Calu3 (cell line): Measurements from ENCODE around the gene NETO1. TPM values are rescaled to one million over a fixed set of nuclear protein-coding genes. Genes with fewer than 3 reads are reported as not detected.

ENCODE experiments used
- BruUV-seq: library from RNA; stranded (reverse); fragments of 400-500 nt; replicated peaks from 2 replicates; lab custom pipeline; 2021; lab: Mats Ljungman, UMichigan
- CTCF ChIA-PET: fragments of 300-600 bp; sonication (Branson Sonifier 250); formaldehyde crosslinking; loops from one replicate; lab custom pipeline; 2022; ENCODE audit warnings: antibody characterized with exemption; lab: Charles Lee
- DNase-seq: peaks from one replicate; pipeline ENCODE4 v3.0.0; 2022
- H3K27ac Mint-ChIP-seq: one replicate; pipeline ENCODE4 v1.8.0; 2022; ENCODE audit warnings: mixed read lengths; ENCODE audit not compliant: unreplicated experiment
- H3K27me3 Mint-ChIP-seq: one replicate; pipeline ENCODE4 v1.8.0; 2022; ENCODE audit warnings: mixed read lengths; ENCODE audit not compliant: unreplicated experiment
- H3K36me3 Mint-ChIP-seq: one replicate; pipeline ENCODE4 v1.8.0; 2022; ENCODE audit warnings: mild to moderate bottlenecking, moderate library complexity, mixed read lengths; ENCODE audit not compliant: insufficient read depth, unreplicated experiment
- H3K4me1 Mint-ChIP-seq: one replicate; pipeline ENCODE4 v1.8.0; 2022; ENCODE audit warnings: mild to moderate bottlenecking, low read depth, mixed read lengths; ENCODE audit not compliant: unreplicated experiment
- H3K4me3 Mint-ChIP-seq: one replicate; pipeline ENCODE4 v1.8.0; 2022; ENCODE audit warnings: mild to moderate bottlenecking, low read depth, moderate library complexity, mixed read lengths; ENCODE audit not compliant: unreplicated experiment
- H3K9me3 Mint-ChIP-seq: one replicate; pipeline ENCODE4 v1.8.0; 2022; ENCODE audit warnings: low read depth, mixed read lengths; ENCODE audit not compliant: unreplicated experiment
- intact Hi-C: fragments of 100-400 bp; cut with micrococcal nuclease; formaldehyde crosslinking; loops from one replicate; pipeline ENCODE4 v1.10.0; 2022; ENCODE audit not compliant: unreplicated experiment
- total RNA-seq: library from RNA; stranded (reverse); gene quantifications from 2 replicates; pipeline ENCODE4 v1.2.3, GENCODE V29; 2022
- TF ChIP-seq, protein P1 (sequence below): fragments of 200-600 bp; IDR thresholded peaks from one replicate; pipeline ENCODE4 v1.8.0; 2022; ENCODE audit warnings: antibody characterized with exemption; ENCODE audit not compliant: unreplicated experiment

The NETO1 gene
- total RNA-seq, 1 experiment from 2014 or later = not detected

DNA sequence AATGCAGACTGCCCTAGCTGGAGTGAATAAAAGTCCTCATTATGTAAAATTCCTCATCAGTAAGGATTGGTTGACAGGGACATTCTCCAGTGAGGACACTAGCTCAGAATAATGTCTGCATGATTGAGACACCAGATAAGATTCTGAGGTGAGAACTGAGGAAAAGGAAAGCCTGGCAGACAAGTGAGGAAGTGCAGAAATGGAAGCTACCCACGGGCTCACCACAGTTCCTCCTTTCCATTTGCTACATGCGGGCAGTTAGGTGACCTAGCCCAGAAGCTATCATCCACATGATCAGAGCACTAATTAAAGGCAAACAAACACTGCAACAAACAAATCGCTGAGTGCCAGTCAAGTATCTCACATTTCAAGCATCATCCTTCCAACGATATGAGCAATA, 27.7 kb downstream of the NETO1 start:
- no peaks in the 10 kb centered on the region for H3K36me3 Mint-ChIP-seq
- TF ChIP-seq, protein P1, sequence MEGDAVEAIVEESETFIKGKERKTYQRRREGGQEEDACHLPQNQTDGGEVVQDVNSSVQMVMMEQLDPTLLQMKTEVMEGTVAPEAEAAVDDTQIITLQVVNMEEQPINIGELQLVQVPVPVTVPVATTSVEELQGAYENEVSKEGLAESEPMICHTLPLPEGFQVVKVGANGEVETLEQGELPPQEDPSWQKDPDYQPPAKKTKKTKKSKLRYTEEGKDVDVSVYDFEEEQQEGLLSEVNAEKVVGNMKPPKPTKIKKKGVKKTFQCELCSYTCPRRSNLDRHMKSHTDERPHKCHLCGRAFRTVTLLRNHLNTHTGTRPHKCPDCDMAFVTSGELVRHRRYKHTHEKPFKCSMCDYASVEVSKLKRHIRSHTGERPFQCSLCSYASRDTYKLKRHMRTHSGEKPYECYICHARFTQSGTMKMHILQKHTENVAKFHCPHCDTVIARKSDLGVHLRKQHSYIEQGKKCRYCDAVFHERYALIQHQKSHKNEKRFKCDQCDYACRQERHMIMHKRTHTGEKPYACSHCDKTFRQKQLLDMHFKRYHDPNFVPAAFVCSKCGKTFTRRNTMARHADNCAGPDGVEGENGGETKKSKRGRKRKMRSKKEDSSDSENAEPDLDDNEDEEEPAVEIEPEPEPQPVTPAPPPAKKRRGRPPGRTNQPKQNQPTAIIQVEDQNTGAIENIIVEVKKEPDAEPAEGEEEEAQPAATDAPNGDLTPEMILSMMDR = no peak
- H3K27ac Mint-ChIP-seq = no peak overlapping the region
- H3K27me3 Mint-ChIP-seq = no peaks in the 10 kb centered on the region
- CTCF ChIA-PET = no interaction called here
- H3K9me3 Mint-ChIP-seq = peaks cover 9% of the 10 kb centered on the region
- no peak for DNase-seq
- intact Hi-C loops = no loop called here
- no TSS peak for BruUV-seq
- no peak overlapping the region for H3K4me3 Mint-ChIP-seq
- no peaks in the 10 kb centered on the region for H3K4me1 Mint-ChIP-seq

DNA sequence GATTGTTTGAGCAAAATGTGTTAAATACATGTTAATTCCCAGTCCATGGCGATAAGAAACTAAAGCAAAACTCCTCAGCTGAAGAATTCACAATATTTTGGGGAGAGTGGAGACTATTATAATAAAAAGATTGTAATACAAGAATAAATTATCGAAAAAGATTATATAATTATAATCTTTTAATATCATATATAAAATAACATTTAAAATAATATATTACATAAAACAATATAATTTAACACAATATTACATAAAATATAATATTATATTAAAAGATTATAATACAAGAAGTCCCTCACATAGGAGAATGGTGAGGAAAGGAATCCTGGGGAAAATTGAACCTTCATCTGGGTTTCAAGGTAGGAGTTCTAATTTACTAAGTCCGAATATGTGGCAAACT, 33.1 kb downstream of the NETO1 start:
- BruUV-seq = no TSS peak
- DNase-seq = no peak
- peaks cover 14% of the 10 kb centered on the region for H3K27me3 Mint-ChIP-seq
- CTCF ChIA-PET = no interaction called here
- no peak overlapping the region for H3K4me3 Mint-ChIP-seq
- intact Hi-C loops = no loop called here
- TF ChIP-seq, protein P1 = no peak
- H3K9me3 Mint-ChIP-seq = peaks cover 7% of the 10 kb centered on the region
- no peaks in the 10 kb centered on the region for H3K4me1 Mint-ChIP-seq
- no peaks in the 10 kb centered on the region for H3K36me3 Mint-ChIP-seq
- no peak overlapping the region for H3K27ac Mint-ChIP-seq

DNA sequence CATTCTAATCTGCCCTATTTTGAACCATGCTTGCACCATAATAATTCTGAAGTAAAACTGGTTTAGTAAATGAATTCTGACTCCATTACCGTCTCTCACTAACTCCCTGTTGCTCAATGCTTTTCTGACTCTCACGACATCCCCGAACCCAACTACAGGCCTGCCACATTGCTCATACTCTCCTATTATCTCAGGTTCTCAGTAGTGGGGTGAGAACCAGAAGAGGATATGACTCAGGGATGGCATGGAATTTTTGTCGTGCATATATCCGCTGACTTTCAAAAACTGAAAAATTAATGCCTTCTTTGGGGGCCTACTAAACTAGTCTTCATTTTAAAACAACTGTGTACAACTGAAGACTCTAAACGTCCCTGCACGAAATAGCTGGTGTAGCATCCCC, 34.3 kb downstream of the NETO1 start:
- TF ChIP-seq, protein P1 = no peak
- BruUV-seq = no TSS peak
- no peaks in the 10 kb centered on the region for H3K4me1 Mint-ChIP-seq
- H3K4me3 Mint-ChIP-seq = no peak overlapping the region
- H3K9me3 Mint-ChIP-seq = peaks cover 7% of the 10 kb centered on the region
- DNase-seq = no peak
- H3K27me3 Mint-ChIP-seq = peaks cover 14% of the 10 kb centered on the region
- H3K27ac Mint-ChIP-seq = no peak overlapping the region
- H3K36me3 Mint-ChIP-seq = no peaks in the 10 kb centered on the region
- intact Hi-C loops = no loop called here
- CTCF ChIA-PET = interaction anchor here (0.6 kb wide), 1 partner anchor 1082 kb away, joined by 3 read pairs; no protein-coding TSS in a partner anchor

DNA sequence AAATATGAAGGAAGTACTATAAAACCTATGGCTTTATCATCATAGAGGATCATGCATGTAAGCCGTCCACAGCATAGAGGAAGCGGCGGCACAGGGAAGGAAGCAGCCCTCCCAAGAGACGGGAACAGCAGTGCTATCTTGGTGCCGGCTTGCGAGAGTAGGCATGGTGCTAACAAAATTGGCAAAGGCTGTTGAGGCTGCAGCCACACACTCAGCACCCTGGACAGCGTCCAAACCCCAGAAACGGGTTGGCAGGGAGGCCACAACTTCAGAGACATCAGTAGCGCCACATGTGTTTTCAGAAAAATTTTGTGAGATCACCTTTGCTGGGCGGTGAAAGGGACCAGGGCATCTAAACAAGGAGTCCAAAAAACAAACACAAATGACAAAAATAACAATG, 37.7 kb downstream of the NETO1 start:
- CTCF ChIA-PET = no interaction called here
- H3K9me3 Mint-ChIP-seq = peaks cover 4% of the 10 kb centered on the region
- H3K36me3 Mint-ChIP-seq = no peaks in the 10 kb centered on the region
- intact Hi-C loops = no loop called here
- no peaks in the 10 kb centered on the region for H3K4me1 Mint-ChIP-seq
- peak; percentile 46 for DNase-seq
- BruUV-seq = no TSS peak
- peaks cover 14% of the 10 kb centered on the region for H3K27me3 Mint-ChIP-seq
- H3K4me3 Mint-ChIP-seq = no peak overlapping the region
- TF ChIP-seq, protein P1 = no peak
- H3K27ac Mint-ChIP-seq = no peak overlapping the region
